K562 (cell line): ENCODE results near the gene HEXIM1. TPM values are rescaled to one million over a fixed set of nuclear protein-coding genes. Genes with fewer than 3 reads are reported as not detected.

Source experiments
- ATAC-seq: fragments of 200-7000 bp; cut with Tn5 transposase; 3 replicates; pipeline ENCODE4 v1.9.1; 2020; ENCODE audit warnings: moderate library complexity
- BruUV-seq: library from RNA; stranded (reverse); fragments of 400-500 nt; replicated peaks from 2 replicates; lab custom pipeline; 2021; lab: Mats Ljungman, UMichigan
- CTCF ChIA-PET: fragments of 300-600 bp; formaldehyde crosslinking; extraction: SDS; loops from one replicate; lab custom pipeline; 2021; ENCODE audit warnings: low intra/inter-chr PET ratio; lab: Yijun Ruan, JAX
- POLR2A ChIA-PET: fragments of 300-600, 350-650 bp; sonication (Branson Sonifier 250); formaldehyde crosslinking; extraction: SDS; loops from one replicate; lab custom pipeline; 2021; ENCODE audit warnings: antibody characterized with exemption, inconsistent platforms; lab: Yijun Ruan, JAX
- DNase-seq, 4 experiments: peaks; one replicate each; pipeline versions ENCODE4 v3.0.0 to v3.0.0-alpha.2; 2011 to 2018; ENCODE audit warnings: low spot score in 3 of 4, mixed read lengths in 3 of 4; ENCODE audit errors: extremely low read depth in 1 of 4
- FAIRE-seq: peaks from 2 replicates; lab custom pipeline; 2011; peaks lifted over from hg19 to GRCh38; lab: Jason Lieb, UNC
- H2AFZ ChIP-seq: 2 replicates; pipeline ENCODE4 v1.6.0; 2011; ENCODE audit warnings: low read depth, low read length, control low read depth, inconsistent platforms
- H3K27ac ChIP-seq: fragments of 200-600 bp; 3 replicates; pipeline ENCODE4 v1.8.0; 2011; ENCODE audit warnings: low read depth, mild to moderate bottlenecking, control low read depth, inconsistent platforms, low read length, moderate library complexity, mixed read lengths; ENCODE audit errors: extremely low read depth
- H3K27me3 ChIP-seq, 2 experiments: fragments of 300-600 bp in 1 of 2; 2 replicates in 1 of 2; 3 replicates in 1 of 2; pipeline versions ENCODE4 v1.6.0 to v1.8.0; 2011; ENCODE audit warnings: inconsistent platforms in 2 of 2, low read length in 2 of 2, mild to moderate bottlenecking in 1 of 2, mixed read lengths in 1 of 2, moderate library complexity in 1 of 2; ENCODE audit not compliant: control insufficient read depth in 2 of 2, insufficient read depth in 2 of 2
- H3K36me3 ChIP-seq: fragments of 300-600 bp; 3 replicates; pipeline ENCODE4 v1.8.0; 2011; ENCODE audit warnings: mild to moderate bottlenecking, low read length, inconsistent platforms; ENCODE audit not compliant: control insufficient read depth, insufficient read depth
- H3K4me1 ChIP-seq, 2 experiments: fragments of 200-600 bp in 1 of 2; replicated peaks in 1 of 2; 2 replicates in 1 of 2; 3 replicates in 1 of 2; pipeline versions ENCODE4 v1.5.1 to v1.8.0; 2011; ENCODE audit warnings: inconsistent platforms in 2 of 2, low read length in 2 of 2, mild to moderate bottlenecking in 1 of 2, mixed read lengths in 1 of 2, moderate library complexity in 1 of 2; ENCODE audit not compliant: control insufficient read depth in 2 of 2, insufficient read depth in 2 of 2
- H3K4me2 ChIP-seq: 2 replicates; pipeline ENCODE4 v1.6.1; 2011; ENCODE audit warnings: low read length, control low read depth, inconsistent platforms, mixed read lengths; ENCODE audit not compliant: insufficient read depth
- H3K4me3 ChIP-seq: fragments of 200-600 bp; sonication (generic), shearing (Covaris generic); 2 replicates; pipeline ENCODE4 v1.5.1; 2016; ENCODE audit warnings: control low read depth, inconsistent platforms
- H3K79me2 ChIP-seq: fragments of 200-600 bp; 3 replicates; pipeline ENCODE4 v1.8.0; 2011; ENCODE audit warnings: low read length, inconsistent platforms; ENCODE audit not compliant: control insufficient read depth, insufficient read depth
- H3K9ac ChIP-seq, 2 experiments: 2 replicates each; pipeline versions ENCODE4 v1.6.0 to v1.6.1; 2011; ENCODE audit warnings: low read depth in 2 of 2, low read length in 2 of 2, control low read depth in 1 of 2, inconsistent platforms in 1 of 2, mild to moderate bottlenecking in 1 of 2, mixed read lengths in 1 of 2; ENCODE audit not compliant: insufficient read depth in 1 of 2
- H3K9me1 ChIP-seq: one replicate; pipeline ENCODE4 v1.6.0; 2011; ENCODE audit warnings: inconsistent platforms, mild to moderate bottlenecking, low read length, moderate library complexity; ENCODE audit not compliant: control insufficient read depth, insufficient read depth
- H3K9me3 ChIP-seq: replicated peaks from 2 replicates; pipeline ENCODE4 v1.5.1; 2011; ENCODE audit warnings: low read depth, low read length, inconsistent platforms; ENCODE audit not compliant: control insufficient read depth, insufficient read depth
- H4K20me1 ChIP-seq: replicated peaks from 2 replicates; pipeline ENCODE4 v1.6.1; 2011; ENCODE audit warnings: low read length, inconsistent platforms, mixed read lengths; ENCODE audit not compliant: control insufficient read depth, insufficient read depth
- ARID4B ChIP-seq: sonication (generic); formaldehyde crosslinking; IDR thresholded peaks from 2 replicates; pipeline ENCODE4 v1.8.0; 2022; ENCODE audit warnings: mild to moderate bottlenecking, missing genetic modification reagents
- CTBP1 ChIP-seq: fragments of 450-650 bp; IDR thresholded peaks from 2 replicates; pipeline ENCODE4 v1.6.1; 2016; ENCODE audit warnings: borderline replicate concordance
- EHMT2 ChIP-seq: fragments of 450-650 bp; IDR thresholded peaks from 2 replicates; pipeline ENCODE4 v1.6.1; 2018; ENCODE audit warnings: antibody characterized with exemption
- FOXM1 ChIP-seq, 2 experiments: fragments of 450-650 bp in 1 of 2; sonication (generic) in 1 of 2; formaldehyde crosslinking in 1 of 2; IDR thresholded peaks; 2 replicates each; pipeline versions ENCODE4 v1.6.1 to v1.9.0; 2017 to 2022; ENCODE audit warnings: low read depth in 2 of 2, mild to moderate bottlenecking in 2 of 2, missing genetic modification reagents in 1 of 2, moderate library complexity in 1 of 2
- HNRNPLL ChIP-seq: fragments of 200-400 bp; formaldehyde crosslinking; IDR thresholded peaks from 2 replicates; pipeline ENCODE4 v1.6.1; 2017; ENCODE audit warnings: low read length, low read depth, mild to moderate bottlenecking; ENCODE audit not compliant: poor library complexity, severe bottlenecking
- PCBP2 ChIP-seq: fragments of 200-400 bp; formaldehyde crosslinking; IDR thresholded peaks from 2 replicates; pipeline ENCODE4 v1.6.1; 2018; ENCODE audit warnings: low read length, low read depth, mild to moderate bottlenecking, moderate library complexity; ENCODE audit not compliant: poor library complexity, severe bottlenecking
- SETDB1 ChIP-seq: IDR thresholded peaks from one replicate; pipeline ENCODE4 v1.6.1; 2012; ENCODE audit warnings: low read length, control low read depth, inconsistent platforms
- SP1 ChIP-seq: sonication (generic); formaldehyde crosslinking; IDR thresholded peaks from 2 replicates; pipeline ENCODE4 v1.8.1; 2022; ENCODE audit warnings: mild to moderate bottlenecking, missing genetic modification reagents
- TAF1 ChIP-seq: IDR thresholded peaks from 2 replicates; pipeline ENCODE4 v1.6.1; 2011; ENCODE audit warnings: mild to moderate bottlenecking, low read length, moderate library complexity; ENCODE audit not compliant: insufficient read depth, control insufficient read depth, severe bottlenecking; ENCODE audit errors: extremely low read depth
- ZNF277 ChIP-seq: fragments of 250-450 bp; sonication (Bioruptor Pico); IDR thresholded peaks from 2 replicates; pipeline ENCODE4 v1.8.0; 2022; ENCODE audit warnings: inconsistent platforms, mild to moderate bottlenecking, moderate library complexity, borderline replicate concordance
- ZNF507 ChIP-seq: conservative IDR thresholded peaks from 2 replicates; pipeline ENCODE4 v1.6.1; 2017; ENCODE audit warnings: missing genetic modification characterization, missing compliant biosample characterization
- WGBS: fragments of 100-300 bp; shearing (Covaris generic); methylation state at CpG from one replicate; pipeline ENCODE4 v1.1.6; 2016; ENCODE audit warnings: low coverage, mixed read lengths; ENCODE audit not compliant: insufficient coverage; ENCODE audit errors: missing lambda C conversion rate; 5-methylcytosine and 5-hydroxymethylcytosine counted together
- in situ Hi-C: fragments of 300-500 bp; cut with MboI; formaldehyde crosslinking; loops from 4 replicates; pipeline ENCODE4 v1.15.0; 2018; ENCODE audit warnings: inconsistent platforms, mixed read lengths
- intact Hi-C: fragments of 100-400 bp; cut with micrococcal nuclease; formaldehyde crosslinking; loops from 2 replicates; pipeline ENCODE4 v1.14.2; 2022
- polyA plus RNA-seq, 8 experiments: library from polyadenylated mRNA; depleted of rRNA in 4 of 8; stranded (reverse) in 5 of 8; unstranded in 3 of 8; fragments of >200 nt; fragmentation: Nextera tagmentation in 2 of 8; fragmentation: Illumina TruSeq in 1 of 8; extraction: Ambion mirVana in 2 of 8; extraction: Trizol in 1 of 8; gene quantifications; 2 replicates each; pipeline versions ENCODE4 v1.2.1 to v1.2.3, GENCODE V29; 2011 to 2014; ENCODE audit warnings: inconsistent platforms in 1 of 8, missing spikeins in 1 of 8
- total RNA-seq, 7 experiments: library from RNA; depleted of rRNA in 6 of 7; stranded (reverse); fragments of >200 nt in 6 of 7; fragmentation: Illumina TruSeq in 2 of 7; extraction: Trizol in 2 of 7; gene quantifications; 2 replicates each; pipeline versions ENCODE4 v1.2.1 to v1.2.3, GENCODE V29; 2011 to 2021; ENCODE audit warnings: low replicate concordance in 1 of 7

HEXIM1 gene
- total and polyA plus RNA-seq, 9 of the 15 experiments (the other 6 are each of a cell fraction or from before 2014, with no cell fraction given), result 1.4 to 28.3 (median 9.1) TPM

- no peak for TF ChIP-seq ZNF277
- peak; percentile 46; the same call in 1 of the 2 replicates for TF ChIP-seq EHMT2
- no peak for TF ChIP-seq TAF1
- TF ChIP-seq ZNF507 (tag), result no peak
- TF ChIP-seq HNRNPLL, result no peak
- TF ChIP-seq PCBP2, result no peak
- TF ChIP-seq, all 486 proteins: peak for 17
These were observed 13.9 kb downstream of the HEXIM1 start (continued) for GRCh38 chr17:45162025-45162687.

GRCh38 chr17:45164734-45165269 lies 16.5 kb downstream of the HEXIM1 start:
- ChIA-PET POLR2A (interaction anchor here (0.8 to 9.6 kb wide), 3 partner anchors 10 to 17 kb away, joined by 3 to 497 read pairs (median 3); partner anchors contain the start of gene HEXIM1), CTCF (no interaction called here)
- Histone ChIP-seq H2AFZ (peak overlapping the region; percentile 5; the same call in 1 of the 2 replicates), H4K20me1 (no peaks in the 10 kb centered on the region), H3K79me2 (peaks cover 15% of the 10 kb centered on the region), H3K27me3 (no peaks in the 10 kb centered on the region), H3K9me1 (no peaks in the 10 kb centered on the region), H3K9me3 (no peaks in the 10 kb centered on the region), H3K4me2 (peak overlapping the region; percentile 37), H3K4me1 (peaks cover 17 to 31% of the 10 kb centered on the region in 2 experiments; a peak in 4 of 5 replicates), H3K36me3 (peaks cover 3% of the 10 kb centered on the region; the same call in 1 of the 3 replicates), H3K27ac (no peak overlapping the region), H3K9ac (peak overlapping the region in 1 of 2 experiments; percentile 69; a peak in 2 of 4 replicates), H3K4me3 (no peak overlapping the region)
- intact Hi-C loops, result no loop called here
- no peak for FAIRE-seq
- TF ChIP-seq SETDB1 (no peak), ARID4B (CRISPR knock-in tag) (0 out of 2 replicates have a peak, but pooled peaks have one; percentile 41), FOXM1 (IDR thresholded peaks at IDR 0.05; ENCODE audit: low read depth) (no peak), FOXM1 (CRISPR knock-in tag; IDR thresholded peaks at IDR 0.05; ENCODE audit: low read depth) (0 out of 2 replicates have a peak, but pooled peaks have one; percentile 41), CTBP1 (peak; percentile 0; the same call in 1 of the 2 replicates), SP1 (CRISPR knock-in tag) (0 out of 2 replicates have a peak, but pooled peaks have one; percentile 2)
- BruUV-seq, result no TSS peak
- WGBS, result 41% methylated on average over 7 of the region's 7 CpGs
- no peak for DNase-seq
- in situ Hi-C loops, result no loop called here
- no peak for ATAC-seq
